NCI-H1105 treated with DMSO at 0.1 percent for 48 hours (cell line): Measurements from ENCODE around the gene FBXW4.
A peak's percentile ranks its signal among the peaks of the same experiment; 100 is the strongest.
"Not testable (repeated sequence)": the region's sequence is repeated elsewhere in the genome, so short reads cannot be mapped to it uniquely, and the experiment has no call there.

ENCODE experiments used
- DNase-seq: peaks from one replicate; lab custom pipeline; 2025; lab: John Stamatoyannopoulos, UW

FBXW4 gene

GRCh38 chr10:101653536-101653935 lies 41.4 kb downstream of the FBXW4 start:
- no peak for DNase-seq

GRCh38 chr10:101651336-101651735 lies 43.6 kb downstream of the FBXW4 start:
- no peak for DNase-seq

DNA sequence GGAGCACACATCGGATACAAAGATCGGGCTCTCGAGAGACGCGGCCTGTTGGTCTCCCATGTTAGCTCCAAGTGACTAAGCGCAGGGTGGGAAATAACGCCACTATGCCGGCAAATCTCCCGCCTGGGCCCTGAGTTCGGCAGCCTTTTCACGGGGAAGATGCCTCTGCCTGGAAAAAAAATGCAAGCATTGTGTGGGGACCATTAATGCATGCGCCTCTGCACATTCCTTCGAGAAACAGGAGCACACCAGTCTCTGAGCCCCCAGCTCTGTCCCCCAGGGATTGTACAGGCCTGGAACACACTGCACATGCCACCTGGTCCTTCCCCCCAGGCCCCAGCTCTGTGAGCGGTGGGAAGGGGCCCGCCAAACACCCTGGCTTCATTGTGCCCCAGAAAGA lies 44.1 kb downstream of the FBXW4 start:
- no peak for DNase-seq

DNA sequence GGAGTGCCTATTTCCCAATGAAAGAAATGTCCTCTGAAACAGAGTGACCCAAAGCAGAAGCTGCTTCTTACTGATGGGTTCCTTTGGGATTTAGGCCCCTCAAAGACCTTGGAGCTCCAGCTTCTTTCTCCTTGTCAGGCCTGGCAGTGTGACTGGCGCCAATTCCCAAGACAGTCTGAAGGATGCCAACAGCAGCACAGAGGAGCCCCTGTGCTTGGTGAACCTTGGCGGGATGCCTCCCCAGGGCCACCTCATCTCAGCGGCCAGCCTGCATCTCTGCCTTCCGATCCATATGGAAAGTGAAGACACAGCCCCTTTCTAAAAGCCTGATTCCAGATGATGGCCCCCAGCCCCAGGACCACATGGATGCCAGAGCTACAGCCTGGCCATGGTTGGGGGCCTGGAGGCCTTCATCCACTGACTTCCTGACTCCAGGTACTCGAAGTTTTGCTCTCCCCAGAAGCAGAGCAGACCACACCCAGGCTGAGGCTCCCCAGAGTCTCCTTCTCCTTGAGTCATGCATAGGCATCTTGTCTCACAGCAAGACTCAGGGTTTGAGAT lies 45.4 kb downstream of the FBXW4 start:
- no peak for DNase-seq

- no peak for DNase-seq
These were observed 47.7 kb downstream of the FBXW4 start for GRCh38 chr10:101647255-101647654.

GRCh38 chr10:101646364-101646763 lies 48.6 kb downstream of the FBXW4 start:
- DNase-seq = no peak

DNA sequence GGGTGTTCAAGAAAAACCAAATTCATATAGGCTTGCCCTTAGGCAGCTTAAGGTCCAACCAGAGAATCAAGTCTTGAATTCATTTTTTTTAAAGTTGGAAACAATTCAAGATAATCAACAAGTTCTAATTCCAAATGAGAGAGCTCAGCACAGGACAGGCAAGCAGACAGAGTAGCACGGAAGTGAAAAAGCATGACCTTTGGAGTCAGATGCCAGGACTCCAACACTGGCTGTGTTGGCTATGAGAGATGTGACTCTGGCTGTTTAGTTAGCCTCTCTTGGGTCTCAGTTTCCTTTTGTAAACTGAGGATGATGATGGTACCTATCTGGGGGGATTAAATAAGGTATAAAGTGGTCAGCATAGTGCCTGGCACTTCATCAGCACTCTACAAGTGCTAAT lies 49.3 kb downstream of the FBXW4 start:
- no peak for DNase-seq

- DNase-seq = no peak
These were observed 51.0 kb downstream of the FBXW4 start for GRCh38 chr10:101644002-101644401.

- DNase-seq = no peak
These were observed 51.4 kb downstream of the FBXW4 start for GRCh38 chr10:101643546-101643945.

GRCh38 chr10:101639141-101639900 lies 55.6 kb downstream of the FBXW4 start:
- no peak for DNase-seq

DNA sequence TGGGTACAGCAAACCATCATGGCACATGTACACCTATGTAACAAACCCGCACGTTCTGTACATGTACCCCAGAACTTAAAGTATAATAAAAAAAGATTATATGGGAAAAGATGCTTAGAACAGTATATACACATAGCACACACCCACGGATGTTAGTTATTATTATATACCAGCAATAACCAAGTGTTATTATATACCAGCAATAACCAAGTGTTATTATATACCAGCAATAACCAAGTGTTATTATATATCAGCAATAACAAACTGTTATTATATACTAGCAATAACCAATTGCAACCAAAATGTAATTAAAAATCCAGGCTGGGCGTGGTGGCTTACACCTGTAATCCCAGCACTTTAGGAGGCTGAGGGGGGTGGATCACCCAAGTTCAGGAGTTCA lies 61.5 kb downstream of the FBXW4 start:
- not testable (repeated sequence) for DNase-seq

GRCh38 chr10:101631821-101632475 lies 63.0 kb downstream of the FBXW4 start:
- DNase-seq = no peak

GRCh38 chr10:101630633-101630920 lies 64.4 kb downstream of the FBXW4 start:
- DNase-seq = no peak

GRCh38 chr10:101629837-101630632 lies 64.9 kb downstream of the FBXW4 start:
- peak; percentile 88 for DNase-seq

DNA sequence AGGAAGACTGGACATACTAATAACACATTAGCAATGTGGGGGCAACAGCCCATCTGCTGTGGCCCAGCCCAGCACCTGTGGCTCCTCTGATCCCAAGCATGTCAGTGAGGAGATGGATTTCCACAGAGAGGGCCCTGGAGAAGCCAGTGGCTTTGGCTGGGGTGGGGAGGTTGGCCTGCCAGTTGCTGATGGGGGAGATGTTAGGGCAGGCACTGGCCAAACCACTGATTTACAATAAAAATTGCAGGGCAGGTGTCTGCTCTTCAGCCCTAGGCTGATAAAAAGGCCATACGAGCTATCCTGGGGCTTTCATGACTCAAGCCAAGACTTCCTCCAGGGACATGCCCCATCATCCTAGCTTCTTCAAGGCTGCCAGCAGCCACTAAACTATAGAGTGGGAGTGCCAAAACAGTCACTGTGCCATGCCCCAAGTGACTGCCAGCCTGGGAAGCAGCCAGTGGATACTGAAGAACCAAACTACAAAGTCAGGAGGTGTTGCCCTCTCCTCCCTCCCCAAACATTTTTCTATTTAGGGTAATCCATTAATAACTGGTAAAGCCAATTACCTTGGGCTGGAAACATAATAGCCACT lies 69.1 kb downstream of the FBXW4 start:
- DNase-seq = peak; percentile 69

GRCh38 chr10:101624526-101625102 lies 70.4 kb downstream of the FBXW4 start:
- DNase-seq = no peak

DNA sequence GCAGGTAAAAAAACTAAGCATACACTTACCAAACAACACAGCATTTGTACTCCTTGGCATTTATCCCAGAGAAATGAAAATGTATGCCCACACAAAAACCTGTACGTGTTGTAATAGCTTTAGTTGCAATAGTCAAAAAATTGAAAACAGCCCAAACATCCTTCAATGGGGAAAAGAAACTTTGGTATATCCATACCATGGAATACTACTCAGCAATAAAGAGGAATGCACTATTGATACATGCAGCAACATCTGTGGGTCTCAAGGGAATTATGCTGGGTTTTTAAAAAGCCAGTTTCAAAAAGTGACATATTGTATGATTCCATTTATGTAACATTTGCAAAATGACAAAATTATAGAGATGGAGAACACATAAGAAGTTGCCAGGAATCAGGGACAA lies 71.4 kb downstream of the FBXW4 start:
- no peak for DNase-seq

DNA sequence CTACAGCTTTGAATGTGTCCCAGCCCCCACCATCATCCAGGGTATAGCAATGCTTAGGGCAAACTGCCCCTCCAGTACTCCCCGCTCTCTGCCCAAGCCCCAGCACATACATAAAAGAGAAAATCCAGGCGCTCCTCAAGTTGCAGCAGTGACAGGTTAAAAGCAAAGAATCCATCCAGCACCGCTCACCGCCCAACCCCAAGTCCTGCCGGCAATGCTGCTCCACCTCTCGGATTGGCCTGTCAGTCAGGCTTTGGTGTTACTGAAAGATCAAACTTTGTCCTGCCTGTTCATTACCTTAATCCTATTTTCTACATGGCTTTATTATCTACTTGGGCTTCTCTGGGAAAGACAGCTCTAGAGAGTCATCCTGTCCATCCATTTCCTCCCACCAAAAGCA lies 75.0 kb downstream of the FBXW4 start:
- no peak for DNase-seq

GRCh38 chr10:101618871-101619270 lies 76.1 kb downstream of the FBXW4 start:
- DNase-seq = no peak

GRCh38 chr10:101617824-101618568 lies 77.0 kb downstream of the FBXW4 start:
- DNase-seq = no peak

DNA sequence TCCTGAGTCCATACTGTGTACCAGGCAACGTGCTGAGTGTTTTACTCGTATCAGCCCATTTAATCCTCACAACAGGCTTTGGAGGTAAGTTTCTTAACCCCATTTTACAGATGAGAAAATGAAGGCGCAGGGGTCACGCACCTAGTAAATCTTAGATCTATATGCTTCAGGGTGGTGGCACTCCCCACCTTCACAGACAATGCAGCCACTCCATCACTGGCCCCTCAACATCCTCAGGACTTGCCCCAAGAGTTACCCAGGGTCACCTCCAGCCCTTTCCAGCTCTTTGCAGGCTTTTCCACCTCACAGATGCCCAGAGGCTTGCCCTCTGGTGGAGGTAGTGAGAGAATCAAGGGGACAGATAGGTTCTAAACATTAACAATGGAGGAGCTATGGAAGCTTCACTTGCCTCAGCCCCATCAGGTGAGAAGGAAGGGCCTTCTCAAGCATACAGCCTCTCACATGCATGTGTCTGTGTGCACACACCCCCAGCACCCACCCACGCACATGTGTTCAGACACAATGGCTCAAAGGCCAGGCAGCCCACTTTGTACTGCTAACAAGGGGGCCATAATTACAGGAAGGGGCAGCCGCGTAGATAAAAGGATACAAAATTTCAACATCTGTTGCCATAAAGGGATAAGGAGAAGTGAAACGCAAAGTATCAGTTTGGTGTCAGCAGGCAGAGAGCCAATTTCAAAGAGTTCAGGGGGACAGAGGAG lies 77.7 kb downstream of the FBXW4 start:
- DNase-seq = no peak
